NK-92 treated with Interleukin-12 subunit alpha and Interleukin-12 subunit beta, amount 100 ng/mL, for 24 hours (cell line): Measurements from ENCODE around the gene CD300LD.
"Not testable (repeated sequence)": the region's sequence is repeated elsewhere in the genome, so short reads cannot be mapped to it uniquely, and the experiment has no call there.

Experiments used
- DNase-seq: peaks from one replicate; lab custom pipeline; 2025; lab: John Stamatoyannopoulos, UW

The CD300LD gene

GRCh38 chr17:74592087-74592990, at the start of gene CD300LD:
CD300LD (minus strand) TSS chr17:74592283; CDS start chr17:74592202, 81 bp downstream.
- DNase-seq: no peak

GRCh38 chr17:74641224-74641957, 49.3 kb upstream of the CD300LD start:
- no peak for DNase-seq

- DNase-seq: no peak
Observed at GRCh38 chr17:74639704-74640151, 47.6 kb upstream of the CD300LD start.

- no peak for DNase-seq
Observed at GRCh38 chr17:74637926-74638325, 45.8 kb upstream of the CD300LD start.

GRCh38 chr17:74637265-74637664, 45.2 kb upstream of the CD300LD start:
- no peak for DNase-seq

GRCh38 chr17:74636541-74637085, 44.5 kb upstream of the CD300LD start:
- DNase-seq: not testable (repeated sequence)

DNA sequence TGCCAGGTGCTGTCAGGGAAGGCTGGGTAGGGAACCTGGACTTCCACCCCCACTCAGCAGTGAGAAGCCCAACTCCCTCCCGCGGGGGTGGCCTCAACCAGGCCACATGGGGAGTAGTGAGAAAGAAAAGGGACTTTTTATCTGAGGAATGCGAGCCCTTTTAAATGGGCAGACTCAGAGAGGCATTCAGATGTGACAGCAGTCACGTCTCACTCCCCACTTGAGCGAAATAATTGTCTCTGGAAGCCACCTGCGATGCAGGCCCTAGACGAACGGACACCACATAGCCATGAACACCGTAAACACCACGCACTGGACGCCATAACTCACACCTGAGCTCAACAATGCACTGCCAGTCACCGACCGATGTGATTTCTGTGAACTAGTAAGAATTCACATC, 43.3 kb upstream of the CD300LD start:
- DNase-seq: no peak

GRCh38 chr17:74633326-74633725, 41.2 kb upstream of the CD300LD start:
- DNase-seq: no peak

- DNase-seq: no peak
Observed at GRCh38 chr17:74632617-74633016, 40.5 kb upstream of the CD300LD start.

DNA sequence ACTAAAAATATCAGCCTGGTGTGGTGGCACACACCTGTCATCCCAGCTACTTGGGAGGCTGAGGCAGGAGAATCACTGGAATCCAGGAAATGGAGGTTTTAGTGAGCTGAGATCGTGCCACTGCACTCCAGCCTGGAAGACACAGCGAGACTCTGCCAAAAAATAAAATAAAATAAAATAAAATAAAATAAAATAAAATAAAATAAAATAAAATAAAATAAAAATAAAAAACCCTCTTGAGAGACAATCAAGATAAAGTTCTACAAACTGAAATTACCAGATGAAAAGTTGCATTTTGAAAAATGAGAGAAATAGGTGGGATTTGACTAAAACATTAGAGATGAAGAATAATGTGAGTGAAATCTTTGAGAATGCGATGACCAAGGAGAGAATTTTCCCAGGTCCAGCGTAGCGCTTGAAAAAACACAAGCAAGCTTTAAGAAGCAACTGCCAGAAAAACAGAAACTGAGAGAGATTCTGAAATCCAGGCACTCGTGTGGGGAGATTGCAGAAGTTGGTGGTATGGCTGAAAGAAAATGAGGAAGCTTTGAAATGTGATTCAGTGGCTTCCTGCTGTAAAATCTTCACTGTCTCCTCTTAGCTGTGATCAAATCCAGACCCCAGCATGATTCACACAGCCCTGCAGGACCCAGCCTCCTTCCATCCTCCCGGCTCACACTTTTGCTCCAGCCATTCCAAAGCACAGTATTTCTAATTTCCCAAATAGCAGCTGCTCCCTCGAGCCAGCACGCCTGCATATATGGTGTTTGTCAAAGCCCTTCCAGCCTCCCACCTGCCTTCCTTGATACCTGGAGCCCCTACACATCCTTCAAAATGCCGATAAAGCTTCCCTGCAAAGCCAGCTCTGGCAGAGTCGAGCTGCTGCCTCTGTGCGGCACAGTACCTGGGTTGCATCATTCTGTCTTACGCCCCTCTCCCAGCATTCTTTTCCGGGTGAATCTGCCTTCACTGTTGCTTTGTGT, 39.7 kb upstream of the CD300LD start:
- no peak for DNase-seq

GRCh38 chr17:74630251-74630650, 38.2 kb upstream of the CD300LD start:
- DNase-seq: not testable (repeated sequence)

DNA sequence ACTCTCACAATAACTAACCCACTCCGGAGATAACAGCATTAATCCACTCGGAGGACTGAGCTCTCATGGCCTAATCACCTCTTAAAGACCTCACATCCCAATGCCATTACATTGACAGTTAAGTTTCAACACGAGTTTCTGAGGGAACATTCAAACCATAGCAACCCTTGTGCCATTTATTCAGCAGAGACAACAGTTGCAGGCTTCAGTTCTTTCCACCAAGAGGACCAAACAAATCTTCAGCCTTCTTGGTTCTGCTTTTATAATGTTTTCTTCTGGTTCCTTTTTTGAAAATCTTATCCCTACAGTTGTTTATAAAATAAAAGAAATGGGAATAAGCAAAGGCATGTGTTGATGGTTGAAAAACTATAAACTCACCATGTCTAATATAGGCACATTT, 33.6 kb upstream of the CD300LD start:
- no peak for DNase-seq

DNA sequence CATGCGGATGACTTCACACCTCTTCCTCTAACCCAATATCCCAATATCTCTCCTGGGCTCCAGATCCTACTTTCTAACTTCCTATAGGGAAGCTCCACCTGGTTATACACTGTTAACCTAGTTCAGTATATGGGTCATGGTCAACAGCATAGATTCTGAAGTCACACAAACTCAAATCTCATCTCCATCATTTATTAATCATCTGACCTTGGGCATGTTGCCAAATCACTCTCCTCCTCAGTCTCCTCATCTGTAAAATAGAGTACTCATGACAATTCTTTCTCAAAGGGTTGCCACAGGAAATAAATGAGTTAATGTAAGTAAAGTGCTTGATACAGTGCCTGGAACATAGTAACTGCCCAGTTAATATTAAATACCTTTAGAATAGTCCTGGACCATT, 32.0 kb upstream of the CD300LD start:
- DNase-seq: no peak

GRCh38 chr17:74623693-74624093, 31.6 kb upstream of the CD300LD start, which contains the start of gene CD300E:
CD300E (minus strand) TSS chr17:74623738; CDS start chr17:74623621, 117 bp downstream.
- DNase-seq: no peak

DNA sequence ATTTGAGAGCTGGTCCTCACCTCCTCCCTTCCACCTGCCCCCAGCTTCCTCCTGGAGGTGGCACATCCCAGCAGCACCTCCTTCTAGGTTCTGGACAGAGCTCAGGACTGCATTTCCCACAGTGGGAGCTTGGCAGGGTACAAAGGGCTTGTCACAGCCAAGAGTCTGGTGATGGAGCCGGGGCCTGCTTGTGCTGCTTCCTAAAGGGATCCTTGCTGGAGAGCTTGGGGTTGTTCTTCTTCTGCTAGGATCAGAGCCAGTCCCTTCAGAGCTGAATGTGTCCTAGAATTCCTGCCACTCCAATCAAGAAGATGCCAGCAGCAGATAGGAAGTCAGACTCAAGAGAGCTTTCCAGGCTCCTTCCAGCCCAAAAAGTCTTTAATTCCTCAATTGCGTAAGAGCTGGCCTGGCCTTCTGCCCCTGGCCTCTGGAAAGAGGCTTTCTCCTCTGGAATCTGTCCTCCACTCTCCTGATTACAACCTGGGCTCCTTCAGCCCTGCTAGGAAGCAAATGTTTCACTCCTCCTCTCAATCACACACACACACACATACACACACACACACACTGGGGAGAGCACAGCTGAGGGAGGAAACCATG, 27.1 kb upstream of the CD300LD start:
- no peak for DNase-seq

DNA sequence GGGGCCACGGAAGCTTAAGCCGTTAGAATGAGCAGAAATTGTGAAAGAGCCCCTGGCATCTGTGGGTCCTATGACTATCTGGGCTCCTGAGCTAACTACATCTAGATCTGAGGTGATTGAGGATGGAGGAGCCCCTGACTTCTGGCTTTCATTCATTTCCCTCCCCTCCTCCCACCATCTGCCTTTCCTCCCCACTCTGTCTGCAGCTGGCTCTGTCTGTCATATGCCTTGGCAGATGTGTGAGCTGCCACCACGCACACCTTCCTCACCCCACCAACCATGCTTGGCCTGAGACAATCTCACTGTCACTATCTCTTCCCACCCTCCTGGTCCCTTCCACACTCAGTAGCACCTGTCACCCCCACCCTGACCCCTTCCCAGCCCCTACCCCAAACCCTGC, 26.4 kb upstream of the CD300LD start:
- no peak for DNase-seq

- no peak for DNase-seq
Observed at GRCh38 chr17:74616696-74617095, 24.6 kb upstream of the CD300LD start.

GRCh38 chr17:74612046-74612445, 20.0 kb upstream of the CD300LD start:
- no peak for DNase-seq

- no peak for DNase-seq
Observed at GRCh38 chr17:74610108-74610507, 18.0 kb upstream of the CD300LD start.

- DNase-seq: no peak
Observed at GRCh38 chr17:74608511-74608910, 16.4 kb upstream of the CD300LD start.

DNA sequence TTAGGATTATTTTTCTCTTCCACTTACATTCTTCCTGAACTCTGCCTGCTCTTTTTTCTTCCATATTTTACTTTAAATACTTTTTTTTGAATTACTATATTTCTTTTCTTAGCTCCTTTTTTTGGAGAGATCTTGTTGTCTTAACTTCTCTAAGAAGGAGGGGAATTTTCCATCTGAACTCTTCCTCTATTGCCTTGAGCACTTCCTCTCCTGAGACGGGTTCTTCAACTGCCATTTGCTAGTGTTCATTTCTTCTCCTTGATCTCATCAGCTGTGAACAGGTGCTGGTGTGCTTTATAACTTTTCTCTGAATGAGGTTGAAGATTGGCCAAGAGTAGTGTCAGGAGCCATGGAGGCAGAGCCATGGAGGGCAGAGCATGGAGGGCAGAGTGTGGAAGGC, 15.1 kb upstream of the CD300LD start:
- no peak for DNase-seq
